Right renal pelvis (tissue), 4 donors: ENCODE results near the gene EPHB1. TPM values are rescaled to one million over a fixed set of nuclear protein-coding genes. Genes with fewer than 3 reads are reported as not detected.

Experiments used
- DNase-seq, 4 donors: peaks; one replicate each; pipeline ENCODE4 v3.0.0-alpha.2; 2013; ENCODE audit warnings: low read depth in 4 of 4, low spot score in 3 of 4, missing footprints in 1 of 4
- polyA plus RNA-seq, 4 donors: library from polyadenylated mRNA; unstranded; fragments of 120-200 nt; gene quantifications; one replicate each; pipeline ENCODE4 v1.2.1, GENCODE V29; 2013; ENCODE audit not compliant: insufficient read length in 4 of 4

EPHB1 gene
- polyA plus RNA-seq, 4 donors, result 4.8 to 7.2 (median 5.3) TPM

DNA sequence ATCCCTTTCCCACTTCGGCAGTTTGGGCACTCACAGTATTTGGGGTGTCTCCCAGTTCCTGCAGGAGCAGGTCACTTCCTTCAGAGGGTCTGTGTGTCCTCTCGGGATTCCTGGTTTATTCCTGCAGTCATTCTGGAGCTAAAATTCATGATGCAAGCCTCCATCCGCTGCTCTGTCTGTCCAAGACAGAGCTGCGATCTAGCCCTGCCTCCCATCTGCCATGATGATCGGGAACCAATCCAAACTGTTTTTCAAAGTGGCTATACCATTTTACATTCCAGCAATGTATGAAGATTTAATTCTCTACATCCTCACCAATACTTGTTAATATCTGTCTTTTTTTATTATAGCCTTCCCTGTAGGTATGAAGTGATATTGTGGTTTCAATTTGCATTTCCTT is 273.0 kb downstream of the EPHB1 start:
- DNase-seq, result no peak

- no peak for DNase-seq
These were observed 274.3 kb downstream of the EPHB1 start for GRCh38 chr3:135069406-135069805.

GRCh38 chr3:135071483-135071882 is 276.4 kb downstream of the EPHB1 start:
- no peak for DNase-seq

GRCh38 chr3:135072431-135072830 is 277.4 kb downstream of the EPHB1 start:
- DNase-seq, result no peak

DNA sequence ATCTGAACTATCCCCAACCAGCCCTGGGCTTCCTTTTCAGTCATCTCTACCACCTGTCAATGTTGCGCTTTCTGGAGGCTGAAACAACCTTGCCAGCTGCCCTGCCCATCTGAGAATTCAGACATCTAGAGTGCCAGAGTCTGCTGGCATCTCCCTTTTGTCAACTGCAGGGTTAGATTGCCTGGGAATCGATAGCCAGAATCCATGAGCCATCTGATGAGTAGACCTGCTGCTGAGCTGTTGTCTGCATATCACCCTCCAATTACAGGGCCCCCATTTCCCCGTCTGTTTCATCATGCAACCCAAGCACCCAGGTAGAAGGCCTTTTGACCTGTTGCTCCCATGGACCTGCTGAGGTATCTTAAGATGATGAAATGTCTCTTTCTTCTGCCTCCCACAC is 280.1 kb downstream of the EPHB1 start:
- DNase-seq, result no peak

- DNase-seq, result no peak
These were observed 281.3 kb downstream of the EPHB1 start for GRCh38 chr3:135076341-135076740.

- DNase-seq, result no peak
These were observed 282.1 kb downstream of the EPHB1 start for GRCh38 chr3:135077186-135077585.

DNA sequence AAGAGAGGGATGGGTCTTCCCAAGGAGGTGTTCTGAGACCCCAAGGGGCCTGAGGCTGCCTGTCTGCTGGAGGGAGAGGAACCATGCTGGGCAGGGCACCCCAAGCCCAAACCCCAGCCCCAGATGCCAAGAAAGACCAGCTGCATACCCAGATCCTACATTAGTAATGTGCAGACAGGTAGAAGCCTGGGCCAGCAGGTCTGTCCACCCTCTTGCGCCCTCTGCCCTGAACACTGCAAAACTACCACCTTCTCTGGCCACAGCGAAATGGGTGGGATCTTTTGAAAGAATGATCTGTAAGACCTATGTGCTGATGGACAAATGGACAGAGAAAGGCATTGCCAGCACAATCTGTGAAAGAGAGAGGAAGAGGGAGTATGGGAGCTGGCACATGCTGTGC is 283.2 kb downstream of the EPHB1 start:
- DNase-seq, result no peak

GRCh38 chr3:135079095-135079494 is 284.0 kb downstream of the EPHB1 start:
- DNase-seq, result no peak

DNA sequence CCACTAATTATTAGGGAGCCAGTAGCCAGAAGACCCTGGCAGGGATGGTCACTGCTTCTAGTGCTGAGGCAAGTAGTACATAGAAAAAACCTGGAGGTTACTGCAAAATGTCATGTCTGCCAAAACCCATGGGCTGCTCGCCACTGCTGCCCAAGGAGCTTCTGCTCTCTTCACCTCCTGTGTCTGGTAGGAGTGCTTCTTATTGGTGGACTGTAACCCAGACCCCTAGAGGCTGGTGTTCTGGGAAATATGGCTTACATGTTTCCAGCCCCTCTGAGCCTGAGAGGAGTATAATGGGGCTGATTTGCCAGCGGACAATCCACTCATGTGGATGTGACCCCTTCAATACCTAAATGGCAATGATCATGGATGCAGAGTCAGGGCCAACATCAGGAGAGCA is 286.4 kb downstream of the EPHB1 start:
- DNase-seq, result no peak

- DNase-seq, result no peak
These were observed 286.9 kb downstream of the EPHB1 start for GRCh38 chr3:135081856-135082434.

- DNase-seq, result no peak
These were observed 287.6 kb downstream of the EPHB1 start for GRCh38 chr3:135082706-135083105.

GRCh38 chr3:135083179-135083578 is 288.1 kb downstream of the EPHB1 start:
- DNase-seq, result no peak

DNA sequence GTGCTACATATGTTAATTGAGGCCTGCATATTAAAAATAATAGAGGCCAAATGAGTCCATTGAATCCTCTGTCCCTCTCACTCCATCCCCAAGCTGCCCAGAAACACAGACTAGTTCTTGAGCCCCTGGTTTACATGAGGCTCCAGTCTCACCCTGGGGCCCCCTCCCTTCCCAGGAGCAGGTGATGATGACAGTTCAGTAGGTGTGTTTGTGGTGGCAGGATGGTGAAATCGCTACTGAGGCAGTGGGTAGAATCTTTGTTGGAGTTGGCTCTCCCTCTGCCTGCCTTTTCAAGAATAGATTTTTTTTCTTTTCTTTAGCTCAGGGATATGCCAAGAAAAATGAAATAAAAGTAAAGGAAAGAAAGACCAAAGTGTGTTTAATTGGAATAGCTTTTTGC is 288.7 kb downstream of the EPHB1 start:
- DNase-seq, result no peak

DNA sequence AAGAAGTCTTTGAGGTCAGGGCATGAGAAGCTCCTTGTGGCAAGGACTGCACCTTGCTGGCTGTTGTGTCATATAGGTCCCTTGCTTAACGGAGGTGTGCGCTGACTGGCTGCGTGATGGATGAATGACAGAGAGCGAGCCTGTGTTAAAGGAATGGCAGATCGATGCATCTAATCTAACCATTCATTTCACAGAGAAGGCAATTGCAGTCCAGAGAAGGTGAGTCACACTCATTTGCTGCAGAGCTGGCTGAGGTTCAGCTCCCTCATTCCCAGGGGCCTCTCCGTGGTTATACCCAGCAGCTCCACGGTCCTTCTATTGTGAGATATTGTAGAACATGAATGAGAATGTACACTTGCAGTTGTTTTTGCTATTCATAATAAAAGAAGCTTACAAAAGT is 289.3 kb downstream of the EPHB1 start:
- no peak for DNase-seq

DNA sequence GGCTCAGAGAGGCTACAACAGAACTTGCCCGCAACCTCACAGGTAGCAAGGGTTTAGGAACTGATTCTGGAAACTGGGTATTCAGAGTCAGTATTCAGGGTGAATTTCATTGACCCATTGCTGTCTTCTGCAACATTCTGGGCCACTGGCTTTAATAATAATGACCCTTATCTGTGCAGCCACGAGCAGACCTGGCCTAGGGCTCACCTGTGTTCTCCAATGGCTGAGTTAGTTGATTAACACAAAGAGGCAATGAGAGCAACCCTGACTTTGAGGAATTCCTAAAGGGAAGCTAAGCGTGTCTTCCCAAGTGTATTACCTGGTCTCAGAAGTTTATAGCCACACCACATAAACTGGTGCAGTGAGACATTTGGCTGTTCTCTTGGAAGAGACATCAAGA is 289.9 kb downstream of the EPHB1 start:
- no peak for DNase-seq

- DNase-seq, result no peak
These were observed 290.8 kb downstream of the EPHB1 start for GRCh38 chr3:135085652-135086436.

DNA sequence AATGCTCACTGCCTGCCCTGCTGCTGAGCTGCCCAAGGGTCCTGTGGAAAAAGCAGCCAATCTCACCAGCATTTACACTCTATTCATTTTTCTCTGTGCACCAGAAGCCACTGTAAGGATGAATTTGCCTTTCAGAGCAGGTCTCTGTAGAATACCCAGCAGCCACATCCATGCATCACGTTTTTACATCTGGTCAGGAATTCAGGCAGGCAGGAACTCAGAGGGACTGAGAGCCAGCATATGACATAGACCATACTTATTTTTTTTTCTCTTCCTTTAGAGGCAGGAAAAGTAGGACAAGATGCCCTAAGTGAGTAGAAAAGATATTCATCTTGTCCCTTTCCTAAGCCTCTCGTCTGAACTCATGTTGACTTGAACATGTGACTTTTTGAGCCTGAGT is 292.7 kb downstream of the EPHB1 start:
- DNase-seq, result no peak

DNA sequence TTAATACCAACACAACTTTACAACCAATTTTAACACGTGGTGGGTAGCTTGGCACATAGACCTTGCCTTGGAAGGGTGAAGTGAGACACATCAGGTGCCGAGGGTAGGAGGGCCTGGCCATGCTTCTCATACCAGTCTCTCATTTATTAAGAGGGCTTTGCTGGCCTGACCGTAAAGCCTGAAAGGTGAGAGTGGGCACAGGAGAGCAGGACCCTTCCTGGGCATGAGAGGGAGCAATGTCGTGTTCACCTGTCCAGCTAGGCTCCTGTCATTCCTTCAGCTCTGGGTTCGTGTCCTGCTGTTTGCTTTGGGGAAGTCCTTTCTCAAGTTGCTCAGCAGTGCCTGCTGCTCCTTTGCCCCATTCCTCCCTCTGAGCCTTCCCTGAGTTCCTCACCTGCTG is 294.4 kb downstream of the EPHB1 start:
- no peak for DNase-seq

DNA sequence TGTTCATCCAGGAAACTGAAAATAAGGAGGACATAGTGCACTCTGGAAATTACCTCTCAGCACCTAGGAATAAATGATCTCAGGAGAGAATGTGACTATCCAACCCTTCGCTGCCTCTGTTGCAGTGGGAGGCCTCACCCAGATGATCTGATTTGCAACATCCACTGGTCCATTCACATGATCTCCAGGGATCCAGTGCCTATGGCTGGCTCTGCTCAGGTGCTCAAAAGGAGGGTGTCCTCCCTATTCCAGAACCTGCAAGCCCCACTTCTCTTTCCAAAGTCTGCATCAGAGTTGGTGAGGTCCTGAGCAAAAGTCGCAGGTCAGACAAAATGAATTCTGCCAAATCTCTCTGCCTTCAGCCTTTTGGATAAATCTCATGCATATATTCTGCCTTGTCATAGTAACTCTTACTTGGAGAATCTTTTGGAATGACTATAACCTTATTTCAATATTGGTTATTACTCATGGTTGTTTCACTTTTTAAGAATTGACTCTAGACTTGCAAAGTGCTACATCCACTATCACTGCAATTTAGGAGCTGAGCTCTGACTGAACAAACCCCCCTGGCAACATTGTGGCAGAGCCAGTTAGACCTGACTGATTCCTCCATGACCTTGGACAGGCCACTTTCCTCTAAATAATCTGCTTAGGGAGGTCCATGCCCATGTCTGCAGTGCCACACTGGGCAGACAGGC is 295.1 kb downstream of the EPHB1 start:
- no peak for DNase-seq

GRCh38 chr3:135091946-135092345 is 296.9 kb downstream of the EPHB1 start:
- DNase-seq, result no peak

DNA sequence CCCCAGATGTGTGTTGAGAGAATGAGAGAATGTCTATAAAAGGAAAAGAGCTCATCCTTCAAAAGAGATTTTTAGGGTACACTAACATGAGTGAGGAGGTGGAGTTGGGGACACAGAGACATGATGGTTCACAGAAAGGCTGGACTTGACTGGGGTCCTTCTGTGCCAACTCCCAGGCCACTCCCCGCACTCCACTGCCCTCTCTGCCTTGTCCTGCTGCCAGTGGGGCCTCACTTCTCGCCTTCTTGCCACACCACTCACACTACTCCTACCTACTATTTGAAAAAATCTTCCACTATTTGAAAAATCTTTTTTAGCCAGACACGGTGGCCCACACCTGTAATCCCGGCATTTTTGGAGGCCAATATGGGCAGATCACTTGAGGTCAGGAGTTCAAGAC is 298.1 kb downstream of the EPHB1 start:
- DNase-seq, result no peak
